ENCODE data around the gene C14orf119.

The C14orf119 gene

GRCh38 chr14:23128969-23129758 lies 33.9 kb downstream of the C14orf119 start:
- no peak for FAIRE-seq

DNA sequence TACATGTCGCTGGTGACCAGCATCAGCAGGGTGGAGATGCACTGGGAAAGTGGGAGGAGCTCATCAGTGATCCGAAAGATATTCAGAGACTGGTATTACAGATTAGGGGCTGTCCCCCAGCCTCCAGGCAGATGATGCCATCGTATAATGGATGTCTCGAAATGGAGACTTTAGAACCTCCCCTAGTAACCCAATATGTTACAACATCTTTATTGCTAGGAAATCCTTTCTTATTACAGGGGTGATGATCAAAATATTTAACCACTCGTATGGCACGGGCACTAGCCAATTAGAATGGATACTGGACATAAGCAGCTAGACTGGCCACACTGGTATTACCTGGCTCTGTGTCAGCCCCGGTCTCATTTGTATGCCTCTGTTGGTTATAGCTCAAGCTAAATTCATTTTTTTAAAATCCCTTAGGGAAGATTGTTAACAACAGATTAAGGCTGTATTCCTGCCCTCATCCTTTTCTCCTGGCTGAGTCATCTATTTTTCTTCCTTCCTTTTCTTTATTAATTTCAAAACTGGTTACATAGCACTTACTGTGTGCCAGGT lies 34.5 kb downstream of the C14orf119 start:
- FAIRE-seq, result no peak

DNA sequence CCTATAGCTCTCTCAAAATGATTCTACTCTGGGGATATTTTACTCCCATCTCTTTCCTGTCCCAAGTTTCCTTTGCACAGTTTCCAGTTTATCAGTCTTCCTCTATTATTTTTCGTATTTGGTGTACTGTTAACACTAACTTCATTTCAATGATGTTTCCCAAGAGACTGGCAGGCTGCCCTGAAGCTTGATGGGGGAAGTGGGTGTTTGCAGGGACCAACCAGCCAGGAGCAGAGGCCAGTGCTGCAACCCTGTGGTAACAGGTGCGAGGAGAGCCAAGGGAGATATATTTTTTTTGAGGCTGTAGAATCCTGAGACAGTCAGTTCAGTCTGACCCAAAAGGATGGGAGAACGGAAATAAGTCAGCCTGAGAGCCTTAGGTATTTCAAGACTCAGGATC lies 35.6 kb downstream of the C14orf119 start:
- FAIRE-seq, result no peak

- no peak for FAIRE-seq
Observed at GRCh38 chr14:23131482-23131881, 36.2 kb downstream of the C14orf119 start.

GRCh38 chr14:23132970-23133369 lies 37.7 kb downstream of the C14orf119 start:
- no peak for FAIRE-seq

DNA sequence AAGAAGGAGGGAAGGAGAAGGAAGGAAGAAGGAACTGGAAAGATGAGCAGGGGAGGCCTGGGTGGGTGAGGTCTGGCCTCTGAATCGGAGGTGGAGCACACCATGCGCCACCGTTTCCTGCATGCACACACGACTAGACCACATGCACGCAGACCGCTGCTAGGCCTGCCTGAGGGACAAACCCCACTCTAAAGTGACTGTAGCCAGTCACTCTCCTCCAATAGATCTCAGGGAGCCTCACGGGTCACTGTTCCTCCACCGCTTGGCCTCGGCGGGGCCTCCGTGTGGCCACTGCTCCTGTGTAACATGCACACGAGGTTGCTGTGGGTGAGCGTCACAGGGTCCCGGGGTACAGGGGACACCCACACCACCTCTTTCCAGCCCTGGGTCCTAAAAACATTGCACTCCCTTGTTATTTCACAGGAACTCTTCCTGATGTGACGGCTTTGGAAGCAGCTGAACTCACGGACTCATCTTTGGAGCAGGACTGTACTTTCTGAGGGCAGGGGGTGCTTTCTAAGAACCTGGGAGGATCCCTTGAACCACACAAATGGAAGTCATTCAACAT lies 41.3 kb downstream of the C14orf119 start:
- no peak for FAIRE-seq

GRCh38 chr14:23137192-23137812 lies 42.0 kb downstream of the C14orf119 start:
- FAIRE-seq, result no peak

GRCh38 chr14:23137813-23138535 lies 42.7 kb downstream of the C14orf119 start:
- FAIRE-seq, result no peak

DNA sequence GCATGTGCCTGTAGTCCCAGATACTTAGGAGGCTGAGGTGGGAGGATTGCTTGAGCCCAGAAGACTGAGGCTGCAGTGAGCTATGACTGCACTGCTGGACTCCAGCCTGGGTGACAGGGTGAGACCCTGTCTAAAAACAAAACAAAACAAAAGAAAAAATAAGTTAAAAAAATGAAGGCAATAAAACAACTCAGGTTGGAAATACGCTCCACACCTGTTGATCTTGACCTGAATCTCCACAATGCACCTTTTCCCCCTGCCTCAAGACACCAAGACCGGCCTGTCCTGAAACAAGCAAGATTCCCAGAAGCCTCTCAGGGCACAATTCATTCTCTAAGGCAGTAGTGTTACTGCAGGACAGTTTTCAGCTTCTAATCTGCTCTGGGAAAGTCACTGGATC lies 44.6 kb downstream of the C14orf119 start:
- FAIRE-seq, result no peak

DNA sequence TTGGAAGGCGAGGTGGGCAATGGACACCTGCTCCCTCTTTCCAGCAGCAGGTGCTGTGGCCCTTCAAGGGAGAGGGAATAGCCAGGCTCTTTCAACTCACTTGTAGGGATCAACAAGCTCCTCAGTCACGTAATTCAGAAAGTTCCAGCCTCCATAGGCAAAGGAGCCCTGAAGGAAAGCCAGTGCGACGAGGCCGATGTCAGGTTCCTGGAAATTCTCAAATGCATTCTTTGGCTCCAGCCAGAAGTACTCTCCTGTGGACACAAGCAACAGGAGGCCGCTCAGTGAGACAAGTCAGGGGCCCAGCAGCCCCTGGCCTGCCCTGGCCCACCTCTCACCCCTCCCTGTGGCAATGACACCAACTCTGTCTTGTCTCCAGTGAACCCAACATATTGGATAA lies 45.1 kb downstream of the C14orf119 start:
- FAIRE-seq, result no peak

DNA sequence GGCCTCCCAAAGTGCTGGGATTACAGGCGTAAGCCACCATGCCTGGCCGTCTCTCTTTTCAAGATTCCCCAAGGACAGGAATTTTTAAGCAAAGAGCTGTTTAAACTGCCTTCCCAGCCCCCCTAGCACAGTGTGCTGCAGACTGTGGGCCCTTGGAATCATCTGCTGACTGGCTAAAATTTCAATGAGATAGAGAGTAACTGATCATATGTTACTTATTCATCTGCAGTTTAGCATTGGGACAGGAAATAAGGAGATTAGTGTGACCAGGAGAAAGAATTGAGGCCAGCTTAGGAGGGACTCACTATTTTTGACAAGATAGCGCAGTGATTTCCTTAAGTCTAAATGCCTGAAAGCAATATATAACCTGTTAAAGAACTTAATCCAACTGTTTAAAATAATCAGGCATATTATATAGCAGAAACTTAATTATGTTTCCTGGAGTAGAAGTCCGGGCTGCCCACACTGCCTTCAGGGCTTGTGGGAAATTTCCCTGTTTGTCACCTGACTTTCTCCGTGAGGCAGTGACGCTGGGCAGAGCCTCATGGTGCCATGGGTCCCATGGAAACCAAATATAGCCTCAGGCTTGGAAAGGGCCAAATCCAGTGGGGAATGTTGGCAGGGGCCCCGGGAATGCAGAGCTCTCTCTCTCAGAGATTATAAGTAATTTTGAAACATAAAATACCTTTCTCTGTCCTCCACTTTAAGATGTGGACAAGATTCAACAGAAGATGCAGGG lies 46.6 kb downstream of the C14orf119 start:
- no peak for FAIRE-seq

DNA sequence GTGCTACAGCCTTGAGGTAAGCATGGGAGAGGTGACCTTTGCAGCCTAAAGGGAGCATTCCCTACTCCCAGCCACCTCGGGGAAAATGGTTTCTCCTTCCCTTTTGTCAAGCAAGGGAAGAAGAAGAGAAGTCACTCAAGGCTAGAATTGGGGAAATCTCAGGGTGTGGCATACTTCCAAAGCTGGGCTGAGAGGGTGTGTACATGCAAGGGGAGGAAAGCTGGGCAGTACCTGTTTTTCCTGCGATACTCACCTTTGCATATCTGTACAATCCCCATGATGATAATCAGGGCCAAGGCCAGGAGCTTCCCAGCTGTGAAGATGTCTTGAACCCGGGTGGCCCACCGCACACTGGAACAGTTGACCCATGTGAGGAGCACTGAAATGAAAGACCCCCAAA lies 47.5 kb downstream of the C14orf119 start:
- no peak for FAIRE-seq

DNA sequence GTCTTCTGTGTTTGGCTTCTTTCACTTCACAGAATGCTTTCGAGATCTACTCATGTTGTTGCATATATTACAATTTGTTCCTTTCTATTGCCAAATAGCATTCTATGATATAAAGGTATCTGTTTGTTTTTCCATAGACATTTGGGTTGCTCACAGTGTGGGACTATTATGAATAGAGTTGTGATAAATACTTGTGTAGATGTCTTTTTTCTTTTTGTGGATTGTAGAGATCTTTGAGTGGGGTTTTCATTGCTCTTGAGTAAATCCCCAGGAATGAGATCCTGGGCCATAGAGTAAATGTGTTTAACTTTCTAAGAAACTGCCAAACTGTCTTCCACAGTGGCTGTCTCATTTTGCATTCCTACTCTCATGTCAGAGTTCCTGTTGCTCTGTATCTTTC lies 48.6 kb downstream of the C14orf119 start:
- FAIRE-seq, result no peak

DNA sequence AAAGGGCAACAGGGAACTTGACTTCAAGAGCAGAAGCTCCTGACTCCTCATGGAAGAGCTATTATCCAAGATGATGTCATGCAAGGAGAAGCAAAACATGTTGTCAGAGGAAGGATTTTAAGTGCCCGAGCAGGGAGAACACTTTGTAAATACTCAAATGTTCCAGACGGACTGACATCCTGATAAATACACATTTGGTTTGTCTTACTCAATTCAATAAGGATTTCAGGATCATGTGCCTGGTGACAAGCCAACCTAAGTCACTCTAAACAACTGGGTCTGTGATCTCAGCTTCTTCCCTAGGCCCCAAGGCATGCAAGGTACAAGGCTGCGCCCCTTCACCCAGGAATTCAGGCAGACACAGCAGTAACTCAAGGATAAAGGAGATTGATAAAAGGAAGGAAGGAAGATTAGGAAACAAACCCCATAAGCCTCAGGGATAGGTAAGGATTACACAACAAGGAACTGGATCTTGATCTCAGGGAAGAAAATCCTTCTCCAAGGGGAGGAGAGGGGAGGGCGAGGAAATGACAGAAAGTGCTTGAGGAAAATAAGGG lies 50.6 kb downstream of the C14orf119 start:
- no peak for FAIRE-seq

DNA sequence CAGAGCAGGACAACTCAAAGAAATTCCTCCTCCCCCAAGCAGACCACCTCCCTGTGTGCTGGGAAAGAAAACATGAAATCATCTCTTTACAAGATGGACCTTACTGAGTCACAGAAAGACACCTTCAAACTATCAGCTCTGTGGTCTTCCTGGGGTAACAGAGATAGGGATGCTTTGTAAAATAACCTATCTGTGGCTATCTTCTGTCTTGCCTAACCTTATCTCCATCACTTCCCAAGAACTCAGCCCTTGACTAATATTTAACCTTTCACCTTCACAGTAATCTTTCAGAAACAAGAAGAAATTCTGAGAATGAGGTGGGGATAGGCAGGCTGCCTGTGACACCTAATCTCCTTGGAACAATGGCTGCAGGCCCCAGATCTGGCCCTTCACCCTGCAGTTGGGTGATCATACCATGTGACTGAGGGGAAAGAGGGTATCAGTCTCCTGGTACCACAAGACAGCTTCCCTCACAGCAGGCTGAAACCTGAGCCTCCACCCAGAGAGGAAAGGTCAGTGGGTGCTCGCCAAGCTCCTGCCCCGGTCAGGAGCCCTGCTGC lies 51.1 kb downstream of the C14orf119 start:
- FAIRE-seq, result no peak

- no peak for FAIRE-seq
Observed at GRCh38 chr14:23146980-23147379, 51.7 kb downstream of the C14orf119 start.

DNA sequence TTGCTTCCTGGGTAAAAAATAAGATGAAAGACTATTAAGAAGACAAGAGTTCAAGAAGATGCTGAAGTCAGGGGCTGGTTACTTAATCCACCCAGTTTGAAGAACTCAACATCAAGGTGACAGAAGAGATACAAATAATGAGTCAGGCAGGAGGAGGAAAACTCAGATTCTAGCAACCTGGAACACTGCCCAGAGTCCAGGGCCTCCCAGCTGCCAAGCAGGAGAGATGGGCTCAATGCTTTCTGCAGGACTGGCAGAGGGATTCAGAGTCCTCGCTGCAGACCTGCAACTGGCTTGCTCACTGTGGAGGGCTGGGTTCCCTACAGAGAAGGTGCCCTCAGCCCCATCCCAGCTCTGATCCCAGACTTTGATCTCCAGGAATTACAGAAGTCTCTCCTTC lies 52.4 kb downstream of the C14orf119 start:
- FAIRE-seq, result no peak

GRCh38 chr14:23148591-23149249 lies 53.4 kb downstream of the C14orf119 start:
- FAIRE-seq, result no peak

DNA sequence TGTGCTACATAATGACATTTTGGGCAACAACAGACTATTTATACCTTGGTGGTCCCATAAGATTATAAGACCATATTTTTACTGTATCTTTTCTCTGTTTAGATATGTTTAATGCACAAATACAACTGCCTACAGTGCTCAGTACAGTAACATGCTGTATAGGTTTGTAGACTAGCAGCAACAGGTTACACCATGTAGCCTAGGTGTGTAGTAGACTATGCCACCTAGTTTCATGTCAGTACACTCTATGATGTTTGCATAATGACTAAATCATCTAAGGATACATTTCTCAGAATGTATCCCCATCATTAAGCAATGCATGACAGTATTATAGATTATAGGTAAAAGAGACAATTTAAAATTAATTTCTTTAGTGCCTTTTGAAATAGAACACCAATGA lies 54.4 kb downstream of the C14orf119 start:
- FAIRE-seq, result no peak
